NT2/D1 (cell line): ENCODE results near the gene USP16.

Source experiments
- SUZ12 ChIP-seq: IDR thresholded peaks from 2 replicates; pipeline ENCODE4 v1.6.1; 2011; ENCODE audit not compliant: insufficient read length, insufficient read depth; ENCODE audit errors: extremely low read depth
- YY1 ChIP-seq: IDR thresholded peaks from 2 replicates; pipeline ENCODE4 v1.6.1; 2011; ENCODE audit not compliant: insufficient read length, insufficient read depth
- ZNF274 ChIP-seq: IDR thresholded peaks from 2 replicates; pipeline ENCODE4 v1.6.1; 2011; ENCODE audit warnings: mild to moderate bottlenecking, low read depth, low read length

DNA sequence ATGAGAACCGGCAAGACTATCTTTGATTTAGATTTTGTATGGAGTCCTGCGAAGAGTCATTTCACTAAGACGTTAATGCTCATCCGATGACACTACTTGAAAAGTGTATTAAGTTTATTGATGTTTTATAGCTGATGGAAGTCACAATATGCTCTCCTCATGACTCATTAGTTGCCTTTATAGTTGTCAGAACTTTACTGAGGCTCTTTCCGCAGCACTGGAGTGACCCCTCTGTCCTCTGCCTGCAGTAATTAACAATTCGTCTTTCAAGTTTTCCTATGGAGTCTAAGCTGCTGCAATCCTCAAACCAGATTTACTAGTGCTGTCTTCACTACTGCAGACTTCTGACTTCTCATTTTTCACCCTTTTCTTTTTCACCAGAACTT, 853 bp downstream of the USP16 start:
- TF ChIP-seq ZNF274, result no peak
- no peak for TF ChIP-seq YY1
- TF ChIP-seq SUZ12, result no peak
